Stimulated activated naive B cell treated with anti-CD40 and anti-IgM and Interleukin-4, amounts not matched to agents 10 μg/mL and 1 μg/mL and 100 μg/mL, for 72 hours (primary cell): ENCODE data around the gene FRMD4A.

Experiments used
- ATAC-seq, 2 donors: fragments of 150-1000 bp; cut with Tn5 transposase; replicated peaks; 2 replicates each; pipeline ENCODE4 v1.10.0; 2021; ENCODE audit warnings: moderate library complexity in 1 of 2
- DNase-seq: peaks from one replicate; pipeline ENCODE4 v3.0.0; 2021
- H3K27ac Mint-ChIP-seq: one replicate; pipeline ENCODE4 v1.8.0; 2022; ENCODE audit warnings: mild to moderate bottlenecking, mixed read lengths
- H3K27me3 Mint-ChIP-seq, 2 donors: one replicate each; pipeline ENCODE4 v1.8.0; 2022; ENCODE audit warnings: mixed read lengths in 2 of 2
- H3K36me3 Mint-ChIP-seq, 2 donors: one replicate each; pipeline ENCODE4 v1.8.0; 2022; ENCODE audit warnings: mixed read lengths in 2 of 2, mild to moderate bottlenecking in 1 of 2
- H3K4me1 Mint-ChIP-seq, 2 donors: one replicate each; pipeline ENCODE4 v1.8.0; 2022; ENCODE audit warnings: mixed read lengths in 2 of 2, mild to moderate bottlenecking in 1 of 2
- H3K4me3 Mint-ChIP-seq, 2 donors: one replicate each; pipeline ENCODE4 v1.8.0; 2022; ENCODE audit warnings: mild to moderate bottlenecking in 2 of 2, mixed read lengths in 2 of 2, moderate library complexity in 1 of 2
- H3K9me3 Mint-ChIP-seq, 2 donors: one replicate each; pipeline ENCODE4 v1.8.0; 2022; ENCODE audit warnings: mixed read lengths in 2 of 2, mild to moderate bottlenecking in 1 of 2

The FRMD4A gene

DNA sequence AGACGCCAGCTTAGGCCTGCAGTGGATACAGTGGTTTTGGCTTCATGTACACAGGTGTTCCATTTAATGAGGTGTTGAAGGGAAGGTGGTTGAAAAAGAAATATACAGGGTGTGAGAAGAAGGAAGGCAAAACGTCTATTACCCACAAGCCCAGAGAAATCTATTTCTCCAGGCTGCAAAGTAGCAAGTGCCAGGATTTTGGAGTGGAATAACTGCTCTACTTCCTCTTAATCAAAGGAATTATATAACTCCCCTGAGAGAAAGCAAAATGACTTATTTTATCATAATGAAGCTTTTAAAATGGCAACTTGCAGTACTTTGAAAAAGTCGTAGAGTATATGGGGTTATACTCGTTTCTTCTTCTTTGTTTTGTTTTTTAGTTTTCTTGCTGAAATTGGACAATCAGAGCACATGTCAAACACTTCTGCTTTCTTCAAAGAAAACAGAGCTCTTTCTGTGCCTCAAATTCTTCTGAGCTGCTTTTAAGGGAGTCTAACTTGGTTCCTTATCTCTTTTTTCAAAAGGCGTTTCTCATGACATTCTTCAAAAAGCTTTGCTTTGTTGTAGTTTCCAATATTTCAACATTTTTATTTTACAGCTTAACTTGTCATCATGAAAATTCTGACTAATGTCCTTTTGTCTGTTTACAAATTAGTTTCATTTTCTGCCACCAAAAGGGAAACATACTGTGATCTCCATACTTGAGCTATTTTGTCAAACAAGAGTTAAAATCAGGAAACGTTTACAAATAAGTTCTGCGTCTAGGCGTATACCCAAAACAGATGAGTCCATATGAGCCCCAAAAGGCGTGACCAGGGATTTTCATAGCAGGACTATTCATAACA, 289.7 kb downstream of the FRMD4A start:
- Mint-ChIP-seq H3K27ac (no peak overlapping the region), H3K4me1 (peaks cover 3 to 13% of the 10 kb centered on the region in 2 donors), H3K9me3 (no peaks in the 10 kb centered on the region), H3K36me3 (no peaks in the 10 kb centered on the region), H3K4me3 (no peak overlapping the region), H3K27me3 (peaks cover 5 to 13% of the 10 kb centered on the region in 2 donors)
- DNase-seq (no peak), ATAC-seq (no peak)

- Mint-ChIP-seq H3K36me3 (no peaks in the 10 kb centered on the region), H3K4me1 (peaks cover 3 to 13% of the 10 kb centered on the region in 2 donors), H3K9me3 (no peaks in the 10 kb centered on the region), H3K27ac (no peak overlapping the region), H3K27me3 (peaks cover 5 to 13% of the 10 kb centered on the region in 2 donors), H3K4me3 (no peak overlapping the region)
- DNase-seq: no peak
- no peak for ATAC-seq
These were observed 290.6 kb downstream of the FRMD4A start for GRCh38 chr10:14039968-14040668.

- H3K27ac Mint-ChIP-seq: no peak overlapping the region
- no peaks in the 10 kb centered on the region for H3K36me3 Mint-ChIP-seq
- H3K4me3 Mint-ChIP-seq: no peak overlapping the region
- H3K4me1 Mint-ChIP-seq: peaks cover 4 to 9% of the 10 kb centered on the region in 2 donors
- ATAC-seq: no peak
- no peak for DNase-seq
- H3K9me3 Mint-ChIP-seq: no peaks in the 10 kb centered on the region
- peaks cover 9 to 22% of the 10 kb centered on the region in 2 donors for H3K27me3 Mint-ChIP-seq
These were observed 294.5 kb downstream of the FRMD4A start for GRCh38 chr10:14036233-14036632.

- Mint-ChIP-seq H3K4me3 (no peak overlapping the region), H3K4me1 (peaks cover 1 to 4% of the 10 kb centered on the region in 2 donors), H3K9me3 (no peaks in the 10 kb centered on the region), H3K27ac (no peak overlapping the region), H3K27me3 (peaks cover 14 to 27% of the 10 kb centered on the region in 2 donors), H3K36me3 (no peaks in the 10 kb centered on the region)
- DNase-seq (no peak), ATAC-seq (no peak)
These were observed 295.2 kb downstream of the FRMD4A start for GRCh38 chr10:14035506-14035905.

DNA sequence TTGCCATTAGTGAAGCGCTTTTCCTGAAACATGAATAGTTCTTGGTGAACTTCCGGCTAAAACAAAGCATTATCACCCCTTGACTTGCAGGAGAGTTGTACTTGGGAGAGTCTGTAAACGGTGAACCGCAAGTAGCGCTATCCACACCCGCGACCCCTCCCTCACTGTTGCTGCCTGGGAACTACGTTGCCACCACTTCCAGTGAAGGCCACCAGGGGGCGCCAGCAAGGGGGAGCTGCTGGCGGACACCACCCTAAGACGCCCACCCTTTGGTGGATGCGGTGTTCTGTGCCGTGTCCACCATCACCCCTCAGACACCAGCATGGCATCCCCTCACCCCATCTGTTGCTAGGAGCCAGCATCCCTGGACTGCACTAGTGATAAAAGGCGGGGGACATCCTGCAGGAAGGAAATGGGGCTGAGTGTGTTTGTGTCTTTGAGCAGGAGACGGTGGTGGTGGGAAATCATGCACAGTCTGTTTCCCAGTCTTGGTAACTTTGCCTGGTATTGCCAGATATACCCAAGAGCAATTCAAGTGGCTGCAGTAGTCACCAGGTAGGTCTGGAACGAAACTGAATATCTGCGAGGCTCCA, 298.2 kb downstream of the FRMD4A start:
- peaks cover 0 to 4% of the 10 kb centered on the region in 2 donors for H3K4me1 Mint-ChIP-seq
- H3K27ac Mint-ChIP-seq: no peak overlapping the region
- H3K9me3 Mint-ChIP-seq: no peaks in the 10 kb centered on the region
- no peak overlapping the region for H3K4me3 Mint-ChIP-seq
- H3K36me3 Mint-ChIP-seq: no peaks in the 10 kb centered on the region
- H3K27me3 Mint-ChIP-seq: peaks cover 25 to 40% of the 10 kb centered on the region in 2 donors
- ATAC-seq: peak in 1 of 2 donors; percentile 27
- no peak for DNase-seq

GRCh38 chr10:14026325-14026724, 304.4 kb downstream of the FRMD4A start:
- Mint-ChIP-seq H3K9me3 (no peaks in the 10 kb centered on the region), H3K4me1 (peaks cover 7 to 24% of the 10 kb centered on the region in 2 donors), H3K4me3 (no peak overlapping the region), H3K36me3 (no peaks in the 10 kb centered on the region), H3K27me3 (peaks cover 24 to 49% of the 10 kb centered on the region in 2 donors), H3K27ac (no peak overlapping the region)
- DNase-seq (no peak), ATAC-seq (no peak)

- DNase-seq (no peak), ATAC-seq (no peak)
- Mint-ChIP-seq H3K27ac (no peak overlapping the region), H3K9me3 (no peaks in the 10 kb centered on the region), H3K4me1 (peaks cover 7 to 24% of the 10 kb centered on the region in 2 donors), H3K27me3 (peaks cover 23 to 47% of the 10 kb centered on the region in 2 donors), H3K4me3 (no peak overlapping the region), H3K36me3 (no peaks in the 10 kb centered on the region)
These were observed 305.2 kb downstream of the FRMD4A start for GRCh38 chr10:14025283-14026189.

GRCh38 chr10:14024329-14025202, 306.2 kb downstream of the FRMD4A start:
- H3K36me3 Mint-ChIP-seq: no peaks in the 10 kb centered on the region
- H3K4me1 Mint-ChIP-seq: peaks cover 7 to 24% of the 10 kb centered on the region in 2 donors
- H3K9me3 Mint-ChIP-seq: peaks cover 0 to 1% of the 10 kb centered on the region in 2 donors
- H3K4me3 Mint-ChIP-seq: peak overlapping the region; percentile 40 to 63
- peaks cover 19 to 54% of the 10 kb centered on the region in 2 donors for H3K27me3 Mint-ChIP-seq
- ATAC-seq (peak; percentile 67 to 77), DNase-seq (no peak)
- H3K27ac Mint-ChIP-seq: peak overlapping the region; percentile 32

DNA sequence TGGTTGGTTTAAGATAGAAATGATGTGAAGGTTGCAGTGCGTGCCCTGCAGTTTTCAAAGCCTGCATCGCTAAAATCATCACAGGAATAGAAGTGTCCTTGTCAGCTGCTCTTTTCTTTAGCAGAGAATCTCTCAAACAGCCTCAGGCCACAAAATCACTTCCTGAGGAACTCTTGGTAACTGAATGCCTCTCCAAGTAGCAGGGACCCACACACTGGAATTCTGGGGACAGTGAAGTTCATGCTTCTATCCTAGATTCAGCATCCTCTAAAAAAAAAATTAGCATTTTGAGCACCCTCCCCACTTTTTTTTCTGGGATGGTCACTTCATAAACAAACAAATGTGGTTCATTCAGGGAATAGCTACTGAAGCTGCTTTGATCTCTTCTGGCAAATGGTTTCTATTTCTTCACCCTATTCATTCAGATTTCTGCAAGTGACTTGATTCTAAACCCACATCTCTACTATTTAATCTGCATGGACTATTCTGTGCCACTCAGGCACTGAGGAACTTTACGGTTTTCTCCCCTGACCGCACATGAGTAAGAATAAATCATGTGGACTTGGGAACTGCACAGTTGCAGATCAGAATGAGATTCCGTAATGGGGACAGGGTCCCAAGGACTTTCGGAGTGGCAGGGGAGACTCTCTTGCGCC, 306.9 kb downstream of the FRMD4A start:
- peak; percentile 12 to 30 for ATAC-seq
- Mint-ChIP-seq H3K27ac (peak overlapping the region; percentile 32), H3K36me3 (peaks cover 2% of the 10 kb centered on the region in 2 donors), H3K4me3 (peak overlapping the region in 1 of 2 donors; percentile 63), H3K27me3 (peaks cover 16 to 58% of the 10 kb centered on the region in 2 donors), H3K9me3 (peaks cover 4% of the 10 kb centered on the region in 2 donors), H3K4me1 (peaks cover 7 to 24% of the 10 kb centered on the region in 2 donors)
- DNase-seq: no peak

DNA sequence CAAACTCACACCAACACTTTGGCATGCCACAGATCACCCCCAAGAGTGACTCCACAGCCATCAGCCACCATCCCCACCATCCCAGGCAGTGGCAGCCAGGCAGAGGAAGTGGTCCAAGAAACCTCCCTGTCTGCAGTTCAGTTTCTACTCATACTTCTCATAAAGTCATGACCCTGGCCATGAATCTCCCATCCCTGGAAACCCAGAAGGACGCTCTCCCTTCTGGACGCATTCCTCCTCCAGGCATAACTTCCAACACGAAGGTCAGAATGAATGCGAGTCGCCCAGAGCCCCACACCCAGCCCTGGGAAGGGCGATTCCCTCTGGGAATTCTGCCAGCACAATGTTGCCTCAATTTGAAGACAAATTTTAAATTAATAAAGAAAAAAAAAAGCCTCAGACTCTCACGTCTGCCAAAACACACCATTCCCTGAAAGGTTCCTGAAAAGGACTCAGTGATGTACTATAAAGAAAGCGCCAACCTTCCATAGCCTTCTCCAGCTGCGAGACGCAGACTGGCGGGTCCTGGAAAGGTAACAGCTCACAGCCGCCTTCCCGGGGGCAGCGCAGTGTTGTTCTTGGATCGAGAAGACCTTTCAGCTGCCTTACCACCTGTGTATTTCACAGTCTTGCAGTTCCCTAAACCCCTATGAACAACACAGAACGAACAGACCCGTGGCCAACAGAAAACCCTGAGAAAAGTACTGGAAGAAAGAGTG, 307.6 kb downstream of the FRMD4A start:
- DNase-seq (no peak), ATAC-seq (no peak)
- H3K27ac Mint-ChIP-seq: no peak overlapping the region
- H3K9me3 Mint-ChIP-seq: peaks cover 8 to 9% of the 10 kb centered on the region in 2 donors
- no peak overlapping the region for H3K4me3 Mint-ChIP-seq
- H3K36me3 Mint-ChIP-seq: peaks cover 2 to 7% of the 10 kb centered on the region in 2 donors
- H3K27me3 Mint-ChIP-seq: peaks cover 22 to 54% of the 10 kb centered on the region in 2 donors
- peaks cover 7 to 24% of the 10 kb centered on the region in 2 donors for H3K4me1 Mint-ChIP-seq

DNA sequence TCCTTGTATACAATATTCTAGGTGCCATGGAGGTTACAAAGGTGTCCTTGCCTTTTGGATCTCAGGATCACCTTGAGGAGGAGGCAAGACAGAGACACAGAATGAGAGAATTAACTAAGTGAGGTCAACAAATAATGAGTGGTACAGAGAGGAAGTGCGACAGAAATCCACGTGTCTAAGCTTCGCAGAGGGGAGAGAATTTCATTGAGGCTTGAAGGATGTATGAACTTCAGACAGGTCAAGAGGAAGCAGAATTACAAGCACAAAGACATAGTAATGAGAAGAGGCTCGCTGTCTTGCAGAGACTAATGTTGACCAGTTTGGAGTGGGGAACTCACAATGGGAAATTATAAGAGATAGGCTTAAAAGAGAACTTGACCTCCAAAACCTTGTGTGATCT, 308.7 kb downstream of the FRMD4A start:
- H3K4me3 Mint-ChIP-seq: no peak overlapping the region
- ATAC-seq: peak; percentile 63 to 65

More for the DNA sequence above, 308.7 kb downstream of the FRMD4A start:
- Mint-ChIP-seq H3K27me3 (peaks cover 22 to 46% of the 10 kb centered on the region in 2 donors), H3K36me3 (peaks cover 2 to 7% of the 10 kb centered on the region in 2 donors), H3K4me1 (peaks cover 7 to 24% of the 10 kb centered on the region in 2 donors), H3K27ac (no peak overlapping the region), H3K9me3 (peaks cover 8 to 9% of the 10 kb centered on the region in 2 donors)
- DNase-seq: no peak
